Dedifferentiated amniotic fluid mesenchymal stem cell (primary cell): ENCODE results near the gene CALML5.
"Not testable (repeated sequence)": the region's sequence is repeated elsewhere in the genome, so short reads cannot be mapped to it uniquely, and the experiment has no call there.

Source experiments
- DNase-seq: peaks from one replicate; pipeline ENCODE4 v3.0.0-alpha.2; 2016; ENCODE audit errors: extremely low spot score

Gene CALML5

DNA sequence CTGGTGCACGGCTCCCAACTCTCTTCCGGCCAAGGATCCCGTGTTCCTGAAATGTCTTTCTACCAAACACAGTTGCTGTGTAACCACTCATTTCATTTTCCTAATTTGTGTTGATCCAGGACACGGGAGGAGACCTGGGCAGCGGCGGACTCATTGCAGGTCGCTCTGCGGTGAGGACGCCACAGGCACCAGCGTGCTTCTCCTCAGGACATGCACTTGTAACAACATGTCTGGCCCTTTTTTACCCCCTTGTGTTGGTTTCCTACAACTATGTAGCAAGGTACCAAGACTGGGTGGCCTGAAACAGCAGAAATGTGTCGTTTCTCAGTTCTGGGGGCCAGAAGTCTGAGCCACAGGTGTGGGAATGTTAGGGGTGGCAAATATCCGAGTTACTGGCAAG is 18.2 kb downstream of the CALML5 start:
- DNase-seq, result no peak

GRCh38 chr10:5480162-5480941 is 19.0 kb downstream of the CALML5 start:
- DNase-seq, result no peak

DNA sequence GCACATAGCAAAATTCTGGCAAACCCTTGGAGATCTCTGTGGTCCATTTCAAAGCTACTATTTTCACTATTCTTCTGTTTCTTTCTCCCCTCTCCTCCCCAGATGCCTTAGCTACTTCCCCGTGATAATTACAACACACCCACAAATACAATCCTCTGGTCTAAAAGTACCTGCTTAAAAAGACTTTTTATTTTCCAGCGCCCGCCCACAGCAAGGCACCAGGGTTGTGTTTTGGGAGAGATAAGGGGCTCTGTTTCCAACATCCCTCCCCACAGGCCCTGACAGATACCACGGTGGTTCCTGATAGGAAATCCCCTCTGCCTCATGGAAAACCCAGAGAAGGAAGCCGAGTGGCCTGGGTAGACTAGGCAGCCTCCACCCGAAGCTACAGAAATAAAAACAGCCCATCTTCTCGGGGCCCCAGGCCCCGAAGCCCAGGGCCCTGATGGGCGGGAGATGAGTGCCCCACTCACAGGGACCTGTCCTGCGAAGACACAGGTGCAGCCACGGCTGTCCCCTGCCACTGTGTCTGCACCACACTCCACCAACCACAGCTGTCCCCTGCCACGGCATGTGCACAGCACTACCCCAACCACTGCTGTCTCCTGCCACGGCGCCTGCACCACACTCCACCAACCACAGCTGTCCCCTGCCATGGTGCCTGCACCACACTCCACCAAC is 19.7 kb downstream of the CALML5 start:
- no peak for DNase-seq

DNA sequence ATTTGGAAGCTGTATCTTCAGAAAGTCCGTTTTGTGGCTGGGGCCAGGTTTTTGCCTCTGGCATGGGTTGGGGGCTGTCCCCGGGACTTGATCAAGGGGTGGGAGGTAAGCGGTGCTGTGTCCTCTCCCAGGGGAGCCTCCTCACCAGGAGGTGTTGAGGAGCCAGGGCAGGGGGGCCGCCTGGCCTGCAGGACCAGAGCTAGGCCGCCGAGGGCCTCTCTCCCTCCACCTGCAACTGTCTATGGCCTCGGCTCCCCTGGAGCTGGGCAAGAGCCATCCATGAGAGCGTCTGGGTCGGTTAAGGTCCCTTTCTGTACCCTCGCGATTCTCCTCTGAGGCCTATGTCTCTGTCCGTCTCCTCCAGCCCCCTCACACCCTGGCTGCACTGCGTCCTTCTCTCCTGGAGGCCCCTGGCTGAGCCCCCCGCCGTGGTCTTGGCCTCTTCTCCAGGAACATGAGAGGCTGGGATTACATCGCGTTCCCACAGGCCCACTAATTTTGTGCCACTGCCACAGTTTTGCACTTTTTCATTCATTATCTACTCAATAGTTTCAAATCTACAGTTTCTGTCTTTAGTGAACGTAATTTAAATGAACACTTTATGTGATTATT is 20.6 kb downstream of the CALML5 start:
- DNase-seq, result no peak

DNA sequence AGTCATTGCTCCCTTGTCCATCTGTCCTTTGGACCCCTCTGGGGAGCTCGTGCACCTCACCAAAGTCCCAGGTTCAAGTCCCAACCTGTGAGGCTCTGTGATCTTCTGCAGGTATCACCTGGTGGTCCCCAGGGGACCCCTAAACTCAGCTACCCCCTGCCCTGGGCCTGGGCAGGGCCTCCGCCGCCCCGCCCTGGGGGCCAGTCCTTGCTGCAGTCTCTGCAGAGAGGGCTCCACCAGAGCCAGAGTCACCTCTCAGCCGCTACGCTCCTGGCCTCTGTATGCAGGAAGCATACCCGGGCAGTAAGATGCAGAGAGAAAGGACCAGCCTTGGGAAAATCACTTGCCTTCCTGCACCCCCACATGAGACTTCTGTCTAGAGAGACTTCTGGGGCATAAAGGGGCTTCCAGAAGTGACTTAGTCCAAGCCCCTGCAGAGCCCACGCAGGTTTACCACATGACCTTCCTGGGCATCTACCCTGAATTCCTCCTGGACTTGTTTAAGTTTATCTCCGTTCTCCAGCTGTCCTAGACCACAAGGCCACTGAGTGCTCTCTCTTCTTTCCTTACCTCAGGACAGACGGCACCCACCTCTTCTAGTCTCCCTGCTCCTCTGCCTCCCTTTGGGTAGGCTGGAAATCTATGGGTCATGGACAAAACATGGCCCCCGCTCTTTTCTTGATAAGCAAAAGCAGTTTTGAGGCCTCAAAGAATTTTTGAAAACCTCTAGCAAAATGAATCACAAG is 21.2 kb downstream of the CALML5 start:
- DNase-seq, result no peak

DNA sequence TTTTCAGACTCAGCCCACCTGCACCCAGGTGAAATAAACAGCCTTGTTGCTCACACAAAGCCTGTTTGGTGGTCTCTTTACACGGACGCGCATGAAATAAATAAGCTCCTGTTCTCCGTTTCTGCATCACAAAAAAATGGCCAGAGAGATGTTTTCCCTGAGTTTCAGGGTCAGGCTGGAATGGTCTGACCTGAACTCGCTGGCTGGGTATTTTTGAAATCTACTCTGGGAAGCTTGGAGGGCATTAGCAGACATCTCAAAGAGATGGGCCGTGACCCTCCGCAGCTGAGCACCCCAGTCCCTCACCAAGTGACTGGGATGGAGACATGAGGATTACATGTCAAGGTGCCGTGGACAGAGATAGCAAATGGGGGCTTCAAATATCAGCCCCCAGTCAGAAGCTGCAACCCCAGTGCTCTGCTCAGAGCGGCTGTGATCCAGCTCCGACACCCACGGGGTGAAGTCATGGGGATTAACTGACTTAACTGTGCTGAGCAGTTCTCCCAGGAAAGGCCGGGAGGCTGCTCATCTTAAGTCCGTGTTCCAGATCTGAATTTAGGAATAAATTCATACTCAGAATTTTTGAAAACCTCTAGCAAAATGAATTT is 22.3 kb downstream of the CALML5 start:
- no peak for DNase-seq

DNA sequence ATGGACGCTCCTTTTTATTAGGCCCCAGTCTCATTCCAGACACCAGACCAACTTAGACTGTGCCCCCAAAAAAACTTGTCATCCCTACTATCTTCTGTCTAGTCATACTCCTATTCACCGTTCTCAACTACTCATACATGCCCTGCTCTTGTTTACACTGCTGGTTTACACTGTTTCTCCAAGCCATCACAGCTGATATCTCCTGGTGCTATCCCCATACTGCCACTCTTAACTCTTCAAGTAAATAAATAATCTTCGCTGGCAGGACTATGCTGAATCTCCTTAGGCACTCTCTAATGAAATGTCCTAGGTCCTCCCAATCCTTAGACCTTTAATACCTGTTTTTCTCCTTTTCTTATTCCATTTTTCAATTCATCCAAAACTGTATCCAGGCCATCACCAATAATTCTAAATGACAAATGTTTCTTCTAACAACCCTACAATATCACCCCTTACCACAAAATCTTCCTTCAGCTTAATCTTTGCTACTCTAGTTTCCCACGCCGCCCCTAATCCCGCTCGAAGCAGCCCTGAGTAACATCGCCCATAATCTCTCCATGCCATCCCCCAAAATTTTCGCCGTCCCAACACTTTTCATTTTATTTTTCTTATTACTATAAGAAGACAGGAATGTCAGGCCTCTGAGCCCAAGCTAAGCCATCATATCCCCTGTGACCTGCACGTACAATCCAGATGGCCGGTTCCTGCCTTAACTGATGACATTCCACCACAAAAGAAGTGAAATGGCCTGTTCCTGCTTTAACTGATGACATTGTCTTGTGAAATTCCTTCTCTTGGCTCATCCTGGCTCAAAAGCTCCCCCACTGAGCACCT is 23.2 kb downstream of the CALML5 start:
- DNase-seq, result not testable (repeated sequence)

- DNase-seq, result not testable (repeated sequence)
Observed at GRCh38 chr10:5475088-5475487, 24.3 kb downstream of the CALML5 start.

DNA sequence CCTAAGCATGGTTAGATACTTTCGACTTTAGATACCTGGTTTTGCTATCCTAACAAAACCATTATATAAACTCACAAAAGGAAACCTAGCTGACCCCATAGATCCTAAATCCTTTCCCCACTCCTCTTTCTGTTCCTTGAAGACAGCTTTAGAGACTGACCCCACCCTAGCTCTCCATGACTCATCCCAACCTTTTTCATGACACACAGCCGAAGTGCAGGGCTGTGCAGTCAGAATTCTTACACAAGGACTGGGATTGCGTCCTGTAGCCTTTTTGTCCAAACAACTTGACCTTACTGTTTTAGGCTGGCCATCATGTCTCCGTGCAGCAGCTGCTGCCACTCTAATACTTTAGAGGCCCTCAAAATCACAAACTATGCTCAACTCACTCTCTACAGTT is 24.7 kb downstream of the CALML5 start:
- DNase-seq, result not testable (repeated sequence)

DNA sequence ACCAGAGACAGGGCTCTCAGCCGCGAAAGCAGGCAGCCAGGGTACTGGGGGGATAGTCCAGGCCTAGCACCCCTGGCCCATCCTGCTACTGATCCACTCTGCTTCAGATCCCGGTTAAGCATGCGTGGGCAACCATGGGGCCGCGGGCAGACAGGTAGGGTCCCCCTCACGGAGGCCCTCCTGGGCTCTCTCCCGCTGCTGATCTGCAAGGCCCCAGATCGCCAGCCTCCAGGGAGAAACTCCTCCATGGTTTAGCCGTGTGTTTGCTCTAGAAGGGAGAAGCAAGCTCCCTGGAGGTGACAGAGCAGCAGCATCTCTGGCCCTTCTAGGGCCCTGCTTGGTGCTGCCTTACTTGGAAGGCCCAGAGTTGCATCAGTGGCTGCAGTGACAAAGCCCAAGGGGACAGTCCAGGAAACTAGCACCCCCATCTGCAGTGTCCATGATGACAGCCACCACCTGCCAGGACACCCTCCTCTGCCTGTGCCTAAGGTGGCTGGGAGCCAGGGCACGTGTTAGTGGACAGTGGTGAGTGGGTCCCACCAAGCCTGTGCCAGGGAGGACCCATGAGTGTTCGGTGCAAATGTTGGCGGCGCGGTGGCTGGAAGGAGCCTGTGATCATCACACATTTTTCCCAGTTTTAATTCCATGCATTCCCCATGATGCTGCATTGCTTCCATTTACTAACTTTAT is 29.2 kb downstream of the CALML5 start:
- no peak for DNase-seq

GRCh38 chr10:5469353-5470061 is 29.9 kb downstream of the CALML5 start:
- DNase-seq, result no peak

DNA sequence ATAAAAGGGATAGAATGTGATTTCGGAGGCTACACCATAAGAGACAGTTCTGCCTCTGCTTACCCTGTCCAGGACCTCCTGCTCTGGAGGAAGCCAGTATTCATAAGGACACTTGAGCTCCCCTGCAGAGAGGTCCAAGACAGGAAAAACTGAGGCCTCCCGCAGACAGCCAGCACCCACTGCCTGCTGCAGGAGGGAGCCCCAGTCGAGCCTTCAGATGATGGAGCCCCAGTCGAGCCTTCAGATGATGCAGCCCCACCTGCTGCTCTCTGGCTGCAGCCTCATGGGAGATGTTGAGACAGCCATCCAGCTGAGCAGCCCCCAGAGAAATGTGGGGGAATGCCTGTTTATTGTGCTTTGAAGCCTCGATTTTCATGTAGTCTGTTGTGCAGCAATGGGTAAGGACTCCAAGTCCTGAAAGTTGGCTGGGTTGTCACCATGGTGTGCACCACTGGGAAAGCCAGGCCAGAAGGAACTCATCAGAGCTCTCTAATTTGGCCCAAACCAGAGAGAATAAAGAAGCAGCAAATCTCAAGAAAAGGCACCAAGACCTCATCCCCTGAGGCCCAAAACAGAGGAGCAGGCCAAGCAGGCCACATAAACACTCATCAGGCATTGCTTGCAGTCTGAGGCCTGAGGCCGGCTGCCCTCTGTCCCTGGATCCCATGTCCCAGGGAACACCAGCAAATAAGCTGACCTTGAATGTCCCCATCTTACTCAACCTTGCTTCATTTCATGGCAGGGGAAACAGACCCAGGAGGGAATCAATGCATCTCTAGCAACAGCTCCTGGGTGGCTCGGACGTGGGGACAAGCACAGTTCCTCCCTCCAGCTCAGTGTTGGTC is 30.9 kb downstream of the CALML5 start:
- no peak for DNase-seq

DNA sequence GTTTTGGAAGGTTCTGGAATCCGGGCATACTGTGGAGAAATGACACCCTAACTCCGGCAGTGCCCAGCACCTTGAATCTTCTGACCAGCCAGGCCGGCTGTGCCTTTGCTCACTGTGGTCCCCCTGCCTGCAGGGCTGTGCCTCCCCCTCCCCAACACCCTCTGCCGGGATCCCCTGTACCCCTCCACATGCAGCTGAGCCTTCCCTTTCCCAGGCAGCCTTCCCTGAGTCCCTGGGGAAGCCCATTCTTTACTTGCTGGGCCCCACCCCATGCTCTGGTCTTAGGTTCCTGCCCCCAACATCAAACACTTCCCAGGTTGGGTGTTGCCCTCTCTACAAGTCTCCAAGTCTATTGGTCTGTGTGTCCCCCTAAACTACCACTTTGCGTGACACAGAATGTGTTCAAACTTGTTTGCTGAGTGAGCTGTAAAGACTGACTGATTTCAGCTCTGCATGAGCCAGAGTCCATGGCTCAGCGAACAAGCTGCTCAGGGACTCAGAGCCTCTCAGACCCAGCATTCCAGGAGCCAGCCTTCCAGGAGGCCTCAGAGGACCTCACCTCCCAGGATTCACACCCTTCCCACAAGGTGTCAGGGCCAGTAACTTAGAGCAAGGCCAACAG is 31.6 kb downstream of the CALML5 start:
- no peak for DNase-seq

DNA sequence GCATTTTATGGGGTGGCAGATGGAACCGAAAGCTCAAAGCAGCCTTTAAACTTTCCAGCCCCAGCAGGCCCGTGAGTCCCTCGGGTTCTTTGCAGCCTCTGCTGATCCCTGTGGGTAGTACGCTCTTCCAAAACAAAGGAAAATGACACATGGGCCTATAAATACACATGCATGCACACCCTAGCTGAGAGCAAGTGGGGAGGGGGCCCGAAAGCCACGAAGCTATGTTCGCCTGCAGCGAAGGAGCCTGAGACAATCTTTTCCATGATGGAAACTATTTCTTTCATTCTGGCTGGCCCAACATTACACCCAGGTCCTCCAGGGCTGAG is 32.2 kb downstream of the CALML5 start:
- DNase-seq, result no peak

- DNase-seq, result peak; percentile 69
Observed at GRCh38 chr10:5466451-5467206, 32.7 kb downstream of the CALML5 start.

DNA sequence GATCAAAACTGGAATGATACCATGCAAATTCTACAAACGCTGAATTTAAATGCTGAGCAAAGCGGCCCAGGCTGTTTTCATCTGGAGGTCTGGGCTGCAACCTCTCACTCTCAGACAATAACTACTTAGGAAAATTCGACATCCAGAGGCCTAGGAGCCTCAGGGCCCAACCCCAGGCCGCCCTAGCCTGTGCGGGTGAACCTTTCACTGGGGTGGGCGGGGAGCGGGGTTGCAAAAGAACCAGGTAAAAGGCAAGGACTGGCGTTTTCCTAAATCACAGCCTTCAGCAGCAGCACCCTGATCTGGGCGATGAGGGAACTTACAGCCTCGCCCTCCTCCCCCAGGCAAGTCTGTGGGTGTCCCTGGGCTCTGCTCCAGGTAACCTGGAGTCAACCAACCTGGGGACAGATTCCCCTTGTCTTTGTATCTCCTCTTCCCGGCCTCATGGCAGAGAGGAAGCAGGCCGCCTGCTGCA is 33.4 kb downstream of the CALML5 start:
- no peak for DNase-seq

DNA sequence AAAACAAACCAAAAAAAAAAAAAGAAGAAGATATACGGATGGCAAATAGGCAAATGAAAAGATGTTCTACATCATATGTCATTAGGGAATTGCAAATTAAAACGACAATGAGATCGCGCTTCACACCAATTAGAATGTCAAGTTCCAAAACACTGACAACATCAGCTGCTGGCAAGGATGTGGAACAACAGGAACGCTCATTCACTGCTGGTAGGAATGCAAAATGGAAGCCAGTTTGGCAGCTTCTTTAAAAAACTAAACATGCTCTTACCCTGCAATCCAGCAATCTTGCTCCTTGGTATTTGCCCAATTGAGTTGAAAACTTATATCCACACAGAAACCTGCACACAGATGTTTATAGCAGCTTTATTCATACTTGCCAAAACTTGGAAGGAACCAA is 34.8 kb downstream of the CALML5 start:
- DNase-seq, result no peak
